Activated CD4-positive, alpha-beta T cell treated with anti-CD3 and anti-CD28 coated beads, Interleukin-2, amount 50 U/mL, for 1 hour (primary cell): ENCODE data around the gene DNAJC7.
"Not testable (repeated sequence)": the region's sequence is repeated elsewhere in the genome, so short reads cannot be mapped to it uniquely, and the experiment has no call there.

ENCODE experiments used
- DNase-seq: peaks from one replicate; pipeline ENCODE4 v3.0.0-alpha.2; 2020

DNAJC7 gene

GRCh38 chr17:42010266-42010680 is 7.0 kb downstream of the DNAJC7 start:
- not testable (repeated sequence) for DNase-seq

GRCh38 chr17:42009170-42009569 is 8.1 kb downstream of the DNAJC7 start:
- DNase-seq: no peak

- no peak for DNase-seq
Measured at GRCh38 chr17:42005166-42005565, 12.1 kb downstream of the DNAJC7 start.

- DNase-seq: no peak
Measured at GRCh38 chr17:42002792-42003301, 14.4 kb downstream of the DNAJC7 start.

- no peak for DNase-seq
Measured at GRCh38 chr17:42002175-42002791, 15.0 kb downstream of the DNAJC7 start.

GRCh38 chr17:42001729-42002128 is 15.5 kb downstream of the DNAJC7 start:
- DNase-seq: no peak

- DNase-seq: no peak
Measured at GRCh38 chr17:42000413-42001133, 16.7 kb downstream of the DNAJC7 start.

- no peak for DNase-seq
Measured at GRCh38 chr17:41998497-41998896, 18.7 kb downstream of the DNAJC7 start.

- DNase-seq: no peak
Measured at GRCh38 chr17:41996855-41997164, 20.4 kb downstream of the DNAJC7 start.

GRCh38 chr17:41992576-41992975 is 24.7 kb downstream of the DNAJC7 start:
- DNase-seq: no peak

- no peak for DNase-seq
Measured at GRCh38 chr17:41989702-41990419, 27.4 kb downstream of the DNAJC7 start.

GRCh38 chr17:41988418-41988817 is 28.8 kb downstream of the DNAJC7 start:
- DNase-seq: no peak

- DNase-seq: no peak
Measured at GRCh38 chr17:41987642-41988041, 29.6 kb downstream of the DNAJC7 start.

- no peak for DNase-seq
Measured at GRCh38 chr17:41986634-41987033, 30.6 kb downstream of the DNAJC7 start.

- no peak for DNase-seq
Measured at GRCh38 chr17:41985919-41986318, 31.3 kb downstream of the DNAJC7 start.

GRCh38 chr17:41984454-41984853 is 32.8 kb downstream of the DNAJC7 start:
- DNase-seq: no peak

GRCh38 chr17:41982026-41982760 is 35.0 kb downstream of the DNAJC7 start:
- no peak for DNase-seq

- no peak for DNase-seq
Measured at GRCh38 chr17:41977991-41978390, 39.2 kb downstream of the DNAJC7 start.

GRCh38 chr17:41976142-41976768 is 41.0 kb downstream of the DNAJC7 start:
- DNase-seq: no peak

GRCh38 chr17:41975099-41976083 is 41.8 kb downstream of the DNAJC7 start:
- no peak for DNase-seq

- DNase-seq: no peak
Measured at GRCh38 chr17:41974658-41975057, 42.6 kb downstream of the DNAJC7 start.

GRCh38 chr17:41974031-41974430 is 43.2 kb downstream of the DNAJC7 start:
- DNase-seq: no peak
